Adrenal gland (tissue), 5 donors: ENCODE measurements around the gene SFMBT1.

ENCODE experiments used
- POLR2A ChIP-seq, 2 donors: fragments of 450-650 bp; IDR thresholded peaks; one replicate each; pipeline ENCODE4 v1.6.1; 2017; ENCODE audit warnings: antibody characterized with exemption in 2 of 2, mild to moderate bottlenecking in 2 of 2, moderate library complexity in 1 of 2
- TF ChIP-seq, protein P1 (sequence below), 6 experiments: fragments of 450-650 bp in 4 of 6; fragments of 200-600 bp in 2 of 6; sonication (generic) in 1 of 6; IDR thresholded peaks; 1 replicate in 5 of 6; 2 replicates in 1 of 6; pipeline versions ENCODE4 v1.5.1 to v1.8.0; 2016 to 2021; ENCODE audit warnings: antibody characterized with exemption in 6 of 6, mild to moderate bottlenecking in 2 of 6, moderate library complexity in 1 of 6
- donor health status: DM: no; HTN: no; CAD: no.

DNA sequence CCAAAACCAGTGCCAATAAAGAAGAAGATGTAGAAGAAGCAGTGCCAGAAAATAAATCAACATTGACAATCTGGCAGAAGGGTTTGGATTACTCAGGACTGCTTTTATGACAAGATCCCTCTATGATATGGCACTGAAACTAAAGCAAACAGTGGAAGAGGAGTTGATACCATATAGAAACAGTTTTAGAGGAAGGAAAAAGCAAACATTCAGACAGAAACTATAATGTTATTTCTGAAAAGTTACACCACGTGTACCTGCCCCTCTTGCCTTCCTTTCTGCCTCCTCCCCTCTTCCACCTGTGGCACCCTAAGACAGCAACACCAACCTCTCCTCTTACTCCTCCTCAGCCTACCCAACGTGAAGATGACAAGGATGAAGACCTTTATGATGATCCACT is 63.0 kb downstream of the SFMBT1 start:
- no peak for TF ChIP-seq POLR2A (IDR thresholded peaks at IDR 0.05)
- TF ChIP-seq, protein P1, sequence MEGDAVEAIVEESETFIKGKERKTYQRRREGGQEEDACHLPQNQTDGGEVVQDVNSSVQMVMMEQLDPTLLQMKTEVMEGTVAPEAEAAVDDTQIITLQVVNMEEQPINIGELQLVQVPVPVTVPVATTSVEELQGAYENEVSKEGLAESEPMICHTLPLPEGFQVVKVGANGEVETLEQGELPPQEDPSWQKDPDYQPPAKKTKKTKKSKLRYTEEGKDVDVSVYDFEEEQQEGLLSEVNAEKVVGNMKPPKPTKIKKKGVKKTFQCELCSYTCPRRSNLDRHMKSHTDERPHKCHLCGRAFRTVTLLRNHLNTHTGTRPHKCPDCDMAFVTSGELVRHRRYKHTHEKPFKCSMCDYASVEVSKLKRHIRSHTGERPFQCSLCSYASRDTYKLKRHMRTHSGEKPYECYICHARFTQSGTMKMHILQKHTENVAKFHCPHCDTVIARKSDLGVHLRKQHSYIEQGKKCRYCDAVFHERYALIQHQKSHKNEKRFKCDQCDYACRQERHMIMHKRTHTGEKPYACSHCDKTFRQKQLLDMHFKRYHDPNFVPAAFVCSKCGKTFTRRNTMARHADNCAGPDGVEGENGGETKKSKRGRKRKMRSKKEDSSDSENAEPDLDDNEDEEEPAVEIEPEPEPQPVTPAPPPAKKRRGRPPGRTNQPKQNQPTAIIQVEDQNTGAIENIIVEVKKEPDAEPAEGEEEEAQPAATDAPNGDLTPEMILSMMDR (IDR thresholded peaks at IDR 0.05): no peak
